ENCODE results near the gene SNCAIP. TPM values are rescaled to one million over a fixed set of nuclear protein-coding genes. Genes with fewer than 3 reads are reported as not detected.

SNCAIP gene
- polyA plus RNA-seq, 1 experiment: 12.3 TPM

DNA sequence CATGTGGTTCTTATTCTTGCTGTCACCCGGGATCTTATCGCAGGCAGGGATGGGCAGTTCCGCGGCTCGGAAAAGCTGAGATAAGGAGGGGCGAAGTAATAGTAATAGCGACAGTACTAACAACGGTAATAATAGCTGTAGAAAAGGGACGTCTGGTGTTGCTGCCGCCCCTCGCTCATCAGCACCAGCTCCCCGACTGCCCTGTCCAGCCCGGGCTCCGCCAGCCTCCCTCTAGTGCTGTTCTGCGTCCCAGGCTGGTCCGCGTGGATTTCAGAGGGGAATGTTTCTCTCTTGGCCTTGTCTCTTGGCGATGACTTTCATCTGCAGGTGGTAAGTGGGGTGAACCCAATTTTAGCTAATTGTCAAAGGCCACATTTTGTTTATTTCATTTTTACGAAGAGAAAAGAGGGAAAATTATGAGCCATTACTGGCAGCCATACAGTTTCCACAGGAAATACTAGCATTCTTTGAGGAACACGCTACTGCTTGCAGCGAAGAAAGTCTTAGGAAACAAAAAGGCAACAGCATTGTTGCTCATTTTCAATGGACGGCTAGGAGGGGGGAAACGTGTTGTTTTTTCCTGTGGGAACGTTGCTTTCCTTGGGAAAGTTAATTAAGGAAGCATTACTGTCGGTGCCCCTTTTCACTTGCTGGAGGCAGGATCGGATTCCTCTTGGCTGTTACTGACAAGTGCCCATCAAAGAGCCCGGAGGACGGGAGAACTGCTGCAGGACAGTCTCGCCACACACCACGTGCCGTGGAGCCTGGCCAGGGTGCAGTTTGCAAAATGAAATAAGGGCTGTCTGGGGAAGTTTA, 762 bp downstream of the SNCAIP start:
- Histone ChIP-seq H3K9me3 (ENCODE audit: control insufficient read depth, insufficient read depth, low read length) (no peaks in the 10 kb centered on the region; the same call in none of the 2 replicates), H3K27ac (ENCODE audit: low read depth, low read length) (peak overlapping the region; percentile 25), H3K27me3 (ENCODE audit: control insufficient read depth, insufficient read depth, low read length) (no peaks in the 10 kb centered on the region), H3K4me3 (ENCODE audit: low read depth, low read length) (peak overlapping the region; percentile 75)
- TF ChIP-seq, protein P1, sequence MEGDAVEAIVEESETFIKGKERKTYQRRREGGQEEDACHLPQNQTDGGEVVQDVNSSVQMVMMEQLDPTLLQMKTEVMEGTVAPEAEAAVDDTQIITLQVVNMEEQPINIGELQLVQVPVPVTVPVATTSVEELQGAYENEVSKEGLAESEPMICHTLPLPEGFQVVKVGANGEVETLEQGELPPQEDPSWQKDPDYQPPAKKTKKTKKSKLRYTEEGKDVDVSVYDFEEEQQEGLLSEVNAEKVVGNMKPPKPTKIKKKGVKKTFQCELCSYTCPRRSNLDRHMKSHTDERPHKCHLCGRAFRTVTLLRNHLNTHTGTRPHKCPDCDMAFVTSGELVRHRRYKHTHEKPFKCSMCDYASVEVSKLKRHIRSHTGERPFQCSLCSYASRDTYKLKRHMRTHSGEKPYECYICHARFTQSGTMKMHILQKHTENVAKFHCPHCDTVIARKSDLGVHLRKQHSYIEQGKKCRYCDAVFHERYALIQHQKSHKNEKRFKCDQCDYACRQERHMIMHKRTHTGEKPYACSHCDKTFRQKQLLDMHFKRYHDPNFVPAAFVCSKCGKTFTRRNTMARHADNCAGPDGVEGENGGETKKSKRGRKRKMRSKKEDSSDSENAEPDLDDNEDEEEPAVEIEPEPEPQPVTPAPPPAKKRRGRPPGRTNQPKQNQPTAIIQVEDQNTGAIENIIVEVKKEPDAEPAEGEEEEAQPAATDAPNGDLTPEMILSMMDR (IDR thresholded peaks at IDR 0.05; ENCODE audit: low read depth, low read length): peak; percentile 19
- ChIA-PET CTCF (interaction anchor here (0.8 to 1.2 kb wide), 2 partner anchors 103 to 117 kb away, joined by 3 to 14 read pairs; no protein-coding TSS in a partner anchor), POLR2A (no interaction called here)
- no peak for DNase-seq (ENCODE audit: low read depth, low spot score)

GRCh38 chr5:122314036-122314435, 2.0 kb downstream of the SNCAIP start:
- POLR2A ChIA-PET: no interaction called here
- TF ChIP-seq, protein P1 (IDR thresholded peaks at IDR 0.05; ENCODE audit: low read depth, low read length): no peak
- no peaks in the 10 kb centered on the region; the same call in none of the 2 replicates for H3K9me3 ChIP-seq (ENCODE audit: control insufficient read depth, insufficient read depth, low read length)
- H3K27ac ChIP-seq (ENCODE audit: low read depth, low read length): no peak overlapping the region
- no peak overlapping the region for H3K4me3 ChIP-seq (ENCODE audit: low read depth, low read length)
- no peaks in the 10 kb centered on the region for H3K27me3 ChIP-seq (ENCODE audit: control insufficient read depth, insufficient read depth, low read length)
- no peak for DNase-seq (ENCODE audit: low read depth, low spot score)
- CTCF ChIA-PET: interaction anchor here (2.5 kb wide), 1 partner anchor 118 kb away, joined by 7 read pairs; no protein-coding TSS in a partner anchor

DNA sequence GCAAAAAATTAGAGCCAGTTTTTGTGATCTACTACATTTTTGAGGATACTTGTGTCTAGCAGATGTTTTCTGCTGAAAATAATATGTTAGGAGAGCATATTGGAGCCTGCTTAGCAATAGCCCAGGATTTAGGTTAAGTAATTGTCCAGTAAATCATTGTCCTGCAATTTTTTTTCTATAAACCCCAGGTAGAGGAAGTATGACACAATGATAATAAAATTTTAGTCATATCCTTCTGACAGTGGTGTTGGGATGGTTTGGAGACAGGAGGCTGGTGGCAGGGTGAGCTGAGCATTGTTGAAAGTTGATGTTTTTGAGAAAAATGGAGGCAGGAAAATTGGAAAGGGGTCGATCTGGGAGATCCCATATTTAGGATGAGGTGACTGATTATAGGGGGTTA, 3.5 kb downstream of the SNCAIP start:
- Histone ChIP-seq H3K27ac (ENCODE audit: low read depth, low read length) (no peak overlapping the region), H3K9me3 (ENCODE audit: control insufficient read depth, insufficient read depth, low read length) (no peaks in the 10 kb centered on the region; the same call in none of the 2 replicates), H3K4me3 (ENCODE audit: low read depth, low read length) (no peak overlapping the region), H3K27me3 (ENCODE audit: control insufficient read depth, insufficient read depth, low read length) (no peaks in the 10 kb centered on the region)
- no peak for DNase-seq (ENCODE audit: low read depth, low spot score)
- POLR2A ChIA-PET: no interaction called here
- CTCF ChIA-PET: interaction anchor here (0.5 to 2.5 kb wide), 2 partner anchors 120 to 683 kb away, joined by 4 to 7 read pairs; no protein-coding TSS in a partner anchor
- TF ChIP-seq, protein P1 (IDR thresholded peaks at IDR 0.05; ENCODE audit: low read depth, low read length): no peak

DNA sequence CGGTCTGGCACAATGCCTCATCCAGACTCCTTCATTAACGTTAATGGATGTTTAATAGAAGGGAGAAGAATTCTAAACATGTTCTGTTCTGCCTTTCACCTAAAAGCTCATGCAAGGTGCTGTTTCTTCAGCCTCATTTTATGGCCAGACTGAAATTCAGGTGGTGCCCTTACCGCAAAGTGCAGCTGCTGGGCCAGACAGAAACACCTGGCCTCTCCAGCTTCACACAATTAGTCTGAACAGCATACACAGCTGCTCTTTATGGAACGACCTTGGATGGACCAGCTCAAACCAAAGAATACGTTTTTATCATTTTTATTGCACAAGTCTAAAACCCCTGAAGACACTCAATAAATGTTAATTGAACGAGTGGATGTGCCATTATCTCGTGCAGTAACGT, 4.6 kb downstream of the SNCAIP start:
- ChIA-PET CTCF (interaction anchor here (1.6 kb wide), 1 partner anchor 121 kb away, joined by 6 read pairs; no protein-coding TSS in a partner anchor), POLR2A (no interaction called here)
- Histone ChIP-seq H3K27me3 (ENCODE audit: control insufficient read depth, insufficient read depth, low read length) (no peaks in the 10 kb centered on the region), H3K27ac (ENCODE audit: low read depth, low read length) (no peak overlapping the region), H3K4me3 (ENCODE audit: low read depth, low read length) (no peak overlapping the region), H3K9me3 (ENCODE audit: control insufficient read depth, insufficient read depth, low read length) (no peaks in the 10 kb centered on the region; the same call in none of the 2 replicates)
- DNase-seq (ENCODE audit: low read depth, low spot score): no peak
- TF ChIP-seq, protein P1 (IDR thresholded peaks at IDR 0.05; ENCODE audit: low read depth, low read length): no peak

DNA sequence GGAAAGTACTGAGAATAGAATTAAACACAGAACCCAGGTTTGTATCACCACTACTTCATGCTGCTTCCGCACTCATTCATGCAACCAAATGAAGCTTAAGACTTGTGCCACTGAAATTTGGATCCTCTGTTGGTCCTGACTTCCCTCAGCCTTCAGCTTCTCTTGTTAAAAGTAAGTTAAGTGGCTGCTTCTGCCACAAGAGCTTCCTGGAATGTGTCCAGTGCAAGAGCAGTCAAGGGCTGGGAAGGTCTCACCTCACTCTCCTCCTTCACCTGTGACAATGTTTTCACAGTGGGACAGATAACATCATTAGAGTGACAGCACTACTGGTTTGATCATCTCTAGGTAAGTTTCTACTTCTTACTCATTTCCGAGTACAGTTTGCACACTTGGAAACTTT, 7.9 kb downstream of the SNCAIP start:
- Histone ChIP-seq H3K9me3 (ENCODE audit: control insufficient read depth, insufficient read depth, low read length) (no peaks in the 10 kb centered on the region; the same call in 1 of the 2 replicates), H3K4me3 (ENCODE audit: low read depth, low read length) (no peak overlapping the region), H3K27me3 (ENCODE audit: control insufficient read depth, insufficient read depth, low read length) (no peaks in the 10 kb centered on the region), H3K27ac (ENCODE audit: low read depth, low read length) (no peak overlapping the region)
- POLR2A ChIA-PET: no interaction called here
- no peak for DNase-seq (ENCODE audit: low read depth, low spot score)
- TF ChIP-seq, protein P1 (IDR thresholded peaks at IDR 0.05; ENCODE audit: low read depth, low read length): no peak
- CTCF ChIA-PET: interaction anchor here (1.7 kb wide), 1 partner anchor 124 kb away, joined by 7 read pairs; no protein-coding TSS in a partner anchor
